Karpas-422 (cell line): ENCODE measurements around the gene ATG4B. TPM values are rescaled to one million over a fixed set of nuclear protein-coding genes. Genes with fewer than 3 reads are reported as not detected.
A peak's percentile ranks its signal among the peaks of the same experiment; 100 is the strongest.

Source experiments
- DNase-seq: peaks from one replicate; pipeline ENCODE4 v3.0.0-alpha.2; 2015
- H2AFZ ChIP-seq: fragments of 200-600 bp; sonication (generic); 2 replicates; pipeline ENCODE4 v1.6.1; 2014; ENCODE audit warnings: antibody characterized with exemption, low read length, mixed read lengths
- H3K27ac ChIP-seq: fragments of 200-600 bp; sonication (generic); 2 replicates; pipeline ENCODE4 v1.5.1; 2014; ENCODE audit warnings: mild to moderate bottlenecking, low read length, moderate library complexity
- H3K27me3 ChIP-seq: fragments of 200-600 bp; sonication (generic); 2 replicates; pipeline ENCODE4 v1.6.1; 2014; ENCODE audit warnings: low read length, mixed read lengths
- H3K36me3 ChIP-seq: fragments of 200-600 bp; sonication (generic); 2 replicates; pipeline ENCODE4 v1.6.1; 2014; ENCODE audit warnings: low read length, mixed read lengths; ENCODE audit not compliant: insufficient read depth
- H3K4me1 ChIP-seq: fragments of 200-600 bp; sonication (generic); 2 replicates; pipeline ENCODE4 v1.6.1; 2014; ENCODE audit warnings: mild to moderate bottlenecking, low read length, mixed read lengths
- H3K4me2 ChIP-seq: fragments of 200-600 bp; sonication (generic); 2 replicates; pipeline ENCODE4 v1.6.1; 2014; ENCODE audit warnings: low read length, low read depth, mild to moderate bottlenecking; ENCODE audit not compliant: poor library complexity, severe bottlenecking
- H3K4me3 ChIP-seq: fragments of 200-600 bp; sonication (generic); 2 replicates; pipeline ENCODE4 v1.5.1; 2014; ENCODE audit warnings: mild to moderate bottlenecking, antibody characterized with exemption, low read length, mixed read lengths
- H3K79me2 ChIP-seq: fragments of 200-600 bp; sonication (generic); 2 replicates; pipeline ENCODE4 v1.6.1; 2014; ENCODE audit warnings: mild to moderate bottlenecking, low read length, mixed read lengths
- H3K9ac ChIP-seq: fragments of 200-600 bp; sonication (generic); 2 replicates; pipeline ENCODE4 v1.6.0; 2014; ENCODE audit warnings: low read length
- H3K9me2 ChIP-seq: fragments of 200-600 bp; sonication (generic), shearing (Covaris generic); replicated peaks from 2 replicates; pipeline ENCODE4 v1.6.0; 2014; ENCODE audit warnings: mild to moderate bottlenecking, low read length, moderate library complexity; ENCODE audit not compliant: insufficient read depth
- H3K9me3 ChIP-seq: fragments of 300-700, 200-600 bp; sonication (generic); 2 replicates; pipeline ENCODE4 v1.6.1; 2014; ENCODE audit warnings: low read length, mixed read lengths
- H4K20me1 ChIP-seq: fragments of 200-600 bp; sonication (generic); 2 replicates; pipeline ENCODE4 v1.6.1; 2014; ENCODE audit warnings: mild to moderate bottlenecking, antibody characterized with exemption, low read length, low read depth; ENCODE audit not compliant: insufficient read depth
- total RNA-seq: library from RNA; depleted of rRNA; stranded (reverse); fragments of >200 nt; shearing (Covaris generic); gene quantifications from 2 replicates; pipeline ENCODE4 v1.2.3, GENCODE V29; 2014; ENCODE audit warnings: low replicate concordance

Gene ATG4B
- total RNA-seq, 1 experiment from 2014 or later, result 63.9 TPM

DNA sequence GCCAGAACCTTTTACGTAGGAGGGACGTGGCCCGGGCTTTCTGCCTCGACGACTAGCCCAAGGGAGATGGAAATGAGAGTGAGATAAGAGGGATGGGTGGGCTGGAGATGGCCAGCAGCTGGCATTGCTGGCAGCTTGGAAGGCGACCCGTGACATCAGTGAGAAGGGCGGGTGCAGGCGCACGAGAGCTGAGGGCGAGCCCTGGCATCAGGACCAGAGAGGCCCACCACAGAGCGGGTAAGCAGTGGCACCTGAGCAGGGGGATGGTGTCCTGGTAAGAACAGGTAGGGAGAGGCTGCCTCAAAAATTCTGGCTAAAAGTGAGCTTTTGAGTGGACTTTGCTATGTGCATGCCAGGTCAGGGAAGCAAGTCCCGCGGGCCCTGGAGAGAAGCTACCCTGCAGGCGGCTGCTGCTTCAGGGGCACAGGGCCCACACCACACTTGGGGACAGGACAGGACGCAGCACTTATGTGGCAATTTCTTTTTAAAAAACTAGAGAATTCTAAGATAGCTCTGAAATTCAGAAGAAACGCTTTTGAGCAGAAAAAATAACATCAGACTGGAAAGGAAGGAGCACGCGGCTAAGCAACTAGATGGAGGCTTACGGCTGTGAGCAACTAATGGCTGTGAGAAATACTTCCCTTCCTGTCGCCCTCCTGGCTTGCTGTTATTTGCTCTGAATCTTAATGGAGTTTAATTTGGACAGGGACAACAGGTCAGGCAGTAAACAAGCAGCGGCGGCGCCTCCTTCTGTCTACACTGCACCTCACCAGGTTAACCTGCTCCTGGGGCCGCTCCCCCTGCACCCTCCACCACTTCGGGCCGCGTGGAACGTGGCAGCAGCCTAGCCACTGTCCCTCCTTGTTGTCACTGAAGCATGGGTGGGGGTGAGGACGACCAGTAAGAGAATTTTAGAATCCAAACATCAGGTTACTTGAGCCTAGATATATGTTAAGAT, 21.0 kb upstream of the ATG4B start:
- no peaks in the 10 kb centered on the region for H3K27me3 ChIP-seq
- H3K4me2 ChIP-seq, result peak overlapping the region; percentile 54
- no peaks in the 10 kb centered on the region for H3K9me2 ChIP-seq
- no peak for DNase-seq
- H2AFZ ChIP-seq, result no peak overlapping the region
- no peaks in the 10 kb centered on the region; the same call in 1 of the 2 replicates for H3K36me3 ChIP-seq
- no peak overlapping the region for H3K9ac ChIP-seq
- H3K4me3 ChIP-seq, result no peak overlapping the region
- no peaks in the 10 kb centered on the region for H4K20me1 ChIP-seq
- H3K4me1 ChIP-seq, result peaks cover 24% of the 10 kb centered on the region
- no peak overlapping the region for H3K27ac ChIP-seq
- no peaks in the 10 kb centered on the region for H3K9me3 ChIP-seq
- H3K79me2 ChIP-seq, result peaks cover 84% of the 10 kb centered on the region

DNA sequence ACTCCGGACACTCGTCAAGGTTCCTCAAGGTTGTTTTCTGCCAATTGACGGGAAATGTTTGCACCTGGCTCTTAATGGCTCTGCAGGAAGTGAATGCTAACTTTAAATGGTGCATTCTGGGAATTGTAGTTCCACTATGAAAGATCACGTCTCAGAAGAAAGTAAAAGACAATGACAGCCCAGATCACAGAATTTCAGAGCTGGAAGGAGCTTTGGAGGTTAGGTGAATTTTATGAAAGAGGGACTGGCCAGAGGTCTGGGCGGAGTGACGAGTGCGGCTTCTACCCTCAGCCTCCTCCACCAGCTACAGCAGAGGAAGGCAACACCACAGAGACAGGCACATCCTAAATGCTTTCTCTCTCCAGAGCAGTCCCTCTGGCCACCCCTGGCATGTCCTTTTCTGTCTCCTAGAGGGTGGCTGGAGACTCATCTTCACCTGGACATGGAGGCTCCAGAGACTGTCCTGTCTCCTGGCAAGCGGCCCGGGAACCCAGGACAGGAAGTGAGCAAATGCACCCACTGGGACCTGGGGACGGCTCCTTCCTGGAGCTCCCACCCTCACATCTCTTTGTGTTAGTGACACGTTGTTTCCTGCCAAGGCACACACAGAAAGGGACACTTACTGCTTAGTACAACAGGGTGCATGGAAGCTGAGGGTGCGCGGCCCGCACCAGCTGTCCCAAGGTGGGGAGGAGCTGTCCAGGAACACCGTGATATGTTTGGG, 19.9 kb upstream of the ATG4B start:
- Histone ChIP-seq H3K27ac (peak overlapping the region; percentile 39), H3K4me3 (peak overlapping the region; percentile 52), H3K36me3 (no peaks in the 10 kb centered on the region; the same call in 1 of the 2 replicates), H3K79me2 (peaks cover 86% of the 10 kb centered on the region), H2AFZ (no peak overlapping the region; the same call in 1 of the 2 replicates), H3K4me1 (peaks cover 24% of the 10 kb centered on the region), H3K9me2 (no peaks in the 10 kb centered on the region), H3K4me2 (peak overlapping the region; percentile 54), H3K27me3 (no peaks in the 10 kb centered on the region), H3K9me3 (no peaks in the 10 kb centered on the region), H3K9ac (peak overlapping the region; percentile 47), H4K20me1 (no peaks in the 10 kb centered on the region)
- DNase-seq, result peak; percentile 67

DNA sequence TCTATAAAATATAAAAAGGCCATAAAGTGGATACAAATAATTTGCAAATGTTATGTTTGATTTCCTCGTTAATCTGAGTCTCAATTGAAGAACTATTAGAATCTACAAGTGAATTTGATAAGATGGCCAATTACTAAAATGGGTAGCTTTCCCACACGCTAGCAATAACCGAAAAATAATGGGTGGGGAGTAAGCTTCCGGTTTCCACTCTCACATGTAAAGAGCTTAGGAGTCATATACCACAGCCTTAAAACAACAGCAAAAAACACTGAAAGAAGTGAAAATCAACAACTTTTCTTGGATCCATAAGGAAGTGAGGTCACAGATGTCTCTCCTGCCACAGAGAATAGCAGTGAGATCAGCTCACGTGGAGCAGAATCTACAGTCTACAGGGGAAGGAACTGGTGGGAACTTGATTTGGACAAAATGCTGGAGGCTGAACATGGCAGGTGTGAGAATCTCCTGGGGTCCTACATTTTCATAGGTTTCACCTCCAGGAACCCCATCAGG, 19.1 kb upstream of the ATG4B start:
- no peak for DNase-seq
- no peaks in the 10 kb centered on the region for H3K9me2 ChIP-seq
- no peaks in the 10 kb centered on the region for H4K20me1 ChIP-seq
- no peaks in the 10 kb centered on the region for H3K27me3 ChIP-seq
- H3K4me1 ChIP-seq, result peaks cover 24% of the 10 kb centered on the region
- peak overlapping the region; percentile 52 for H3K4me3 ChIP-seq
- H3K79me2 ChIP-seq, result peaks cover 88% of the 10 kb centered on the region
- H3K9me3 ChIP-seq, result no peaks in the 10 kb centered on the region
- H3K36me3 ChIP-seq, result no peaks in the 10 kb centered on the region; the same call in 1 of the 2 replicates
- peak overlapping the region; percentile 54 for H3K4me2 ChIP-seq
- H3K9ac ChIP-seq, result peak overlapping the region; percentile 47
- H3K27ac ChIP-seq, result peak overlapping the region; percentile 39
- no peak overlapping the region for H2AFZ ChIP-seq

DNA sequence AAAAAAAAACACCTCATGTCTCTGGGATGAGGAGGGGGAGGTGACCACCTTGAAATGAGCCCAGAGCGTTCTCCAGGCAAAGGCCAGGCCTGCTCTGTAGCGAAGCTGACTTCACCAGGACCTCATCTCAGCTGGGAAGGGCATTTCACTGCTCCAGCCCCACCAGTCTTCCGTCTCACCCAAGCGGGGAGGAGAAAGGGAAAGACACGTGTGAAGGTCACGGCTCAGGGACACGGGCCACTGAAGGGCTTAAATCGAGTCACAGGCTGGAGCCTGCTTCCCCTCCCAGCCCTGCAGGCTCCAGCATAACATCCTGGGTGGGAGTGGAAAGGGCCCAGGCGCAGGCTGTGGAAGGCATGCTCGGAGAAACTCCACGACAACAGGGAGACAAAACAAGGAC, 18.7 kb upstream of the ATG4B start:
- Histone ChIP-seq H3K79me2 (peaks cover 88% of the 10 kb centered on the region), H3K9me3 (no peaks in the 10 kb centered on the region), H2AFZ (no peak overlapping the region), H3K9ac (peak overlapping the region; percentile 47), H3K27me3 (no peaks in the 10 kb centered on the region), H3K4me2 (peak overlapping the region; percentile 54), H3K9me2 (no peaks in the 10 kb centered on the region), H3K36me3 (no peaks in the 10 kb centered on the region; the same call in 1 of the 2 replicates), H4K20me1 (no peaks in the 10 kb centered on the region; the same call in 1 of the 2 replicates), H3K4me1 (peaks cover 24% of the 10 kb centered on the region), H3K27ac (no peak overlapping the region), H3K4me3 (peak overlapping the region; percentile 52; the same call in 1 of the 2 replicates)
- DNase-seq, result no peak

DNA sequence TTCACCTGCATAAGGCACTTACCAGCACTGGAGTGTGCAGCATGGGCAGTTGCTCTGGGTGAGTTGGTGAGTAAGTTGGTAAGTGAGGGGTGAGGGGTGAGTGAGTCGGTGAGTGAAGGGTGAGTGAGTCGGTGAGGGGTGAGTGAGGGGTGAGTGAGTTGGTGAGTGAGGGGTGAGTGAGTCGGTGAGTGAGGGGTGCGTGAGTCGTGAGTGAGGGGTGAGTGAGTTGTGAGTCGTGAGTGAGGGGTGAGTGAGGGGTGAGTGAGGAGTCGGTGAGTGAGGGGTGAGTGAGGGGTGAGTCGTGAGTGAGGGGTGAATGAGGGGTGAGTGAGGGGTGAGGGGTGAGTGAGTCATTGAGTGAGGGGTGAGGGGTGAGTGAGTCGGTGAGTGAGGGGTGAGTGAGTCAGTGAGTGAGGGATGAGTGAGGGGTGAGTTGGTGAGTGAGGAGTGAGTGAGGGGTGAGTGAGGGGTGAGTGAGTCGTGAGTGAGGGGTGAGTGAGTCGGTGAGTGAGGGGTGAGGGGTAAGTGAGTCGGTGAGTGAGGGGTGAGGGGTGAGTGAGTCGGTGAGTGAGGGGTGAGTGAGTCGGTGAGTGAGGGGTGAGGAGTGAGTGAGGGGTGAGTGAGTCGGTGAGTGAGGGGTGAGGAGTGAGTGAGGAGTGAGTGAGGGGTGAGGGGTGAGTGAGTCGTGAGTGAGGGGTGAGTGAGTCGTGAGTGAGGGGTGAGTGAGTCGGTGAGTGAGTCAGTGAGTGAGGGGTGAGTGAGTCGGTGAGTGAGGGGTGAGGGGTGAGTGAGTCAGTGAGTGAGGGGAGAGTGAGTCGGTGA, 17.7 kb upstream of the ATG4B start:
- Histone ChIP-seq H3K79me2 (peaks cover 91% of the 10 kb centered on the region), H3K4me1 (peaks cover 24% of the 10 kb centered on the region), H3K9me3 (no peaks in the 10 kb centered on the region), H3K36me3 (no peaks in the 10 kb centered on the region; the same call in 1 of the 2 replicates), H3K27me3 (no peaks in the 10 kb centered on the region), H3K9ac (no peak overlapping the region), H2AFZ (no peak overlapping the region), H3K4me2 (no peak overlapping the region), H3K4me3 (no peak overlapping the region), H3K9me2 (no peaks in the 10 kb centered on the region), H3K27ac (no peak overlapping the region), H4K20me1 (no peaks in the 10 kb centered on the region; the same call in 1 of the 2 replicates)
- no peak for DNase-seq

DNA sequence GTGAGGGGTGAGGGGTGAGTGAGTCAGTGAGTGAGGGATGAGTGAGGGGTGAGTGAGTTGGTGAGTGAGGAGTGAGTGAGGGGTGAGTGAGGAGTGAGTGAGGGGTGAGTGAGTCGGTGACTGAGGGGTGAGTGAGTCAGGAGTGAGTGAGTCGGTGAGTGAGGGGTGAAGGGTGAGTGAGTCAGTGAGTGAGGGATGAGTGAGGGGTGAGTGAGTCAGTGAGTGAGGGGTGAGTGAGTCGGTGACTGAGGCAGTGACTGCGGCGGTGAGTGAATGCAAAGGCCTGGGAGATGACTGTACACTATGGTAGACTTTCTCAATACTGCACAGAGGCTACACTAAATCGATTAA, 17.1 kb upstream of the ATG4B start:
- Histone ChIP-seq H3K9me2 (no peaks in the 10 kb centered on the region), H3K4me1 (peaks cover 24% of the 10 kb centered on the region), H3K4me2 (no peak overlapping the region), H3K27ac (no peak overlapping the region), H4K20me1 (no peaks in the 10 kb centered on the region; the same call in 1 of the 2 replicates), H2AFZ (no peak overlapping the region), H3K27me3 (no peaks in the 10 kb centered on the region), H3K9ac (no peak overlapping the region), H3K36me3 (no peaks in the 10 kb centered on the region; the same call in 1 of the 2 replicates), H3K9me3 (no peaks in the 10 kb centered on the region), H3K4me3 (no peak overlapping the region), H3K79me2 (peaks cover 91% of the 10 kb centered on the region)
- no peak for DNase-seq

DNA sequence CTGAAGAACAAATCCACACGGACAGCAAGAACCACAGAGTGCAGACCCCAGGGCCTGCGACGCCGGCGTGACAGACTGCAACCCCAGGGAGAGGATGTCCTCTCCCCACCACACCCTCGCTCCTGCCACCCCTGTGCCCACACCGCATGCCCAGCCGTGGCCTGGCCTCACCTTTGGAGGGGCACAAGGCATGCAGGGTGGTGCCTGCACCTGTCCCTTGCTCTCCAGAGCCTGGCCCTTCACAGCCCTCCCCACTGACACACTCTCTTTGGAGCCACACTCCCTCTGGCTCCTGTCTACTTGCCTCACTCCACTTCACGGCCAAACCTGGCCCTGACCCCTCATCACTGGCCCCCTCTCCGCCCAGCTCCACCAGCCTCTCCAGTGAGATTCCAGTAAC, 9.8 kb upstream of the ATG4B start:
- Histone ChIP-seq H3K9me3 (no peaks in the 10 kb centered on the region), H3K4me3 (no peak overlapping the region), H3K4me2 (no peak overlapping the region), H4K20me1 (peaks cover 8% of the 10 kb centered on the region), H3K9ac (no peak overlapping the region), H3K4me1 (peaks cover 17% of the 10 kb centered on the region), H3K27me3 (no peaks in the 10 kb centered on the region), H3K9me2 (no peaks in the 10 kb centered on the region), H3K36me3 (peaks cover 16% of the 10 kb centered on the region; the same call in 1 of the 2 replicates), H2AFZ (no peak overlapping the region), H3K79me2 (peaks cover 96% of the 10 kb centered on the region), H3K27ac (no peak overlapping the region)
- no peak for DNase-seq
